CMK (cell line): Measurements from ENCODE around the gene IQSEC1.

Experiments used
- DNase-seq: peaks from one replicate; pipeline ENCODE4 v3.0.0-alpha.2; 2010; ENCODE audit warnings: low read depth

IQSEC1 gene

DNA sequence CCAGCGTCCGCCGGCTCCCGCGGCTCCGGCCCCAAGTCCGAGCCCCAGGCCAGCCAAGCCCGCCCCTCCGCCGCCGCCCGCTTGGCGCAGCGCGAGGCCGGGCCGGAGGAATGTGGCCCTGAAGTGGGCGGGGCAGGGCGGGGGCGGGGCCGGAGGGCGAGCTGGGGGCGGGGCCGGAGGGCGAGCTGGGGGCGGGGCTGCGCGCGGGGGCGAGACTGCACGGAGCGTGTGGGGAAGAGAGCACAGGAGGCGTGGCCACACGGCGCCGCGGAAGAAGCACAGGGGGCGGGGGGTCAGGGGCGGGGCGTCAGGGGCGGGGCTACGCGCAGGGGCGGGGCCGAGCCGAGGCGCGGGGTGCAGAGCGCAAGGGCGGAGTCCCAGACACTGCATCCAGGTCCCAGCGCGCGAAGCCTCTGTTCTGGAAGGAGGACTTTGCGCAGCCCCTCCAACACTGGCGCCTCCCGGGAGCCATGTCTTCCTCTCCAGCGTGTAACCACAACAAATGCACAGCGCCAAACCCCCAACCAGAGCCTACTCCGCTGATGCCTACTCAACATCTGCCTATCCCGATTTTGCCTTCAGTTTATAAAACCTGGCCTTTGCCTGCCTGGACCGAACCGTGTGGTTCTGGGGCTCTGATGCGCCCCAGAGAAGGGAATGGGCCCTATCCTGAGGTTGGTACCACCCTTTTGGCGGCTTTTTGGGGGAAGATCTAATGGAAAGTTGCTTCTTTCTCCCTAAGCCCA lies 105.5 kb downstream of the IQSEC1 start:
- DNase-seq, result peak; percentile 76

DNA sequence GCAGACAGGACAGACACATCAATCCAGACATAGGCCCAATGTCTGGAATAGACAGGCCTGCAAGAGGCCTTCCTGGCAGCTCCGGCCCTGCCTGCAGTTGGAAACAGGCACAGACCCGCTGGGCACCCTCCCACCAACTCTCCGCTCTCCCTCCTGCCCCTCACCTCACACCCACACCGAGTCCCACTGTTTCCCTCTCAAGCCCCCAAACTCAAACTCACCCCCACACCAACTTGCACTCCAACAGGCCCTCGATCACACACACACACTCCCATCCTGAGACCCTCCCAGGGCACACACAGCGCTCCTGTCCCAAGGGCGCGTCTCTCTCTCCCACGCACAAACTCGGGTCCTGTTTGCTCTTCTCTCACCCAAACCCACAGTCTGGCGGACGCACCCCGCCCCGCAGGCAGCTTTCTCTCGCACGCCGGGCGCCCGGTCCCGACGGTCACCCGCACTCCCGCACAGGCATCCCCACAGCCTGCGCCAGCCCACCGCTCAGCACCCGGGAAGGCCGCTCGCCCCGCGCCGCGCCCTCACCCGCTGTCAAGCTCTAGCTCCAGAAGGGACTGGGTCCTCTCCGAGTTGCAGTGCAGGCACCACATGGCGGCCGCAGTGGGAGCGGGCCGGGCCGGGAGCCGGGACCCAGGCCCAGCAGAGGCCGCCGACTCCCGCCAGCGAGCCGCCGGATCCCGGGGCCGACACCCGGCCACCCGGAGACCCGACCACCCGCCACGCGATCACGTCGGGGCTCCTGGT lies 106.2 kb downstream of the IQSEC1 start:
- DNase-seq, result no peak

DNA sequence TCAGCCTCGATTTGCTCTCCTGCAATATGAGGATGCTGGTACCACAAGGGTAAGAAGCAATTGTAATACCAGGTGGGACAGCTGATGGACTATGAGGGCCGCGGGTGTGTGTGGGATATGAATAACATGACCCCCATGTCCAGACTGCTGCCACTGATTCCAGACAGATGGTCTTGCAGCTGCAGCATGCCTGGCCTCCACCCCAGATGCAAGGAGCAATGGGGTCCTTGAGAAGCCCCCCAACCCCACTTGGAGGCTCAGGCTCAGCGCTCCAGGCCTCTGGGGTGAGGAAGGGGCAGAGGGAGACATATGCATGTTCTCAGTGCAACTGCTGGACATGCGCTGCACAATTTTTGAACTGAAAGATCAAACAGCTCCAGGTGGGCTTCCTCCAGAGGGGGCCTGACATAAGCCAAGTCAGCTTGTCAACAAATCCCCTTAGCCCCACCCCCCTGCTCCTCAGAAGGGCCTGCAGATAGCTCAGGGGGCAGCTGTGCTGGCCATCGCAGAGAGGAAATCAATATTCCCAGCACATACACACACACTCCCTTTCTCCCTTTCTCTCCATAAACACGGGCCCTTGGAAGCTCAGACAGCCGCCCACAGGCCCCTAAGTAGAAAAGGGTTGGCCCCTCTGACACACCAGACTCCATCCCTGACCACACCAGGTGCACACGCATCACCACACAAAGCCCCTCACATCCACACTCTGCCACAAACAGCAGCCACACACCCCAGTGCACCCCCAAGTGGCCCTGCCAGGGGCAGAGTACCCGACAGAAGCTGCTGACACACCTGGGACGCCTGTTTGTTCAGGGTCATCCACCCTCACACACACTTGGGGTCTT lies 107.0 kb downstream of the IQSEC1 start:
- no peak for DNase-seq

DNA sequence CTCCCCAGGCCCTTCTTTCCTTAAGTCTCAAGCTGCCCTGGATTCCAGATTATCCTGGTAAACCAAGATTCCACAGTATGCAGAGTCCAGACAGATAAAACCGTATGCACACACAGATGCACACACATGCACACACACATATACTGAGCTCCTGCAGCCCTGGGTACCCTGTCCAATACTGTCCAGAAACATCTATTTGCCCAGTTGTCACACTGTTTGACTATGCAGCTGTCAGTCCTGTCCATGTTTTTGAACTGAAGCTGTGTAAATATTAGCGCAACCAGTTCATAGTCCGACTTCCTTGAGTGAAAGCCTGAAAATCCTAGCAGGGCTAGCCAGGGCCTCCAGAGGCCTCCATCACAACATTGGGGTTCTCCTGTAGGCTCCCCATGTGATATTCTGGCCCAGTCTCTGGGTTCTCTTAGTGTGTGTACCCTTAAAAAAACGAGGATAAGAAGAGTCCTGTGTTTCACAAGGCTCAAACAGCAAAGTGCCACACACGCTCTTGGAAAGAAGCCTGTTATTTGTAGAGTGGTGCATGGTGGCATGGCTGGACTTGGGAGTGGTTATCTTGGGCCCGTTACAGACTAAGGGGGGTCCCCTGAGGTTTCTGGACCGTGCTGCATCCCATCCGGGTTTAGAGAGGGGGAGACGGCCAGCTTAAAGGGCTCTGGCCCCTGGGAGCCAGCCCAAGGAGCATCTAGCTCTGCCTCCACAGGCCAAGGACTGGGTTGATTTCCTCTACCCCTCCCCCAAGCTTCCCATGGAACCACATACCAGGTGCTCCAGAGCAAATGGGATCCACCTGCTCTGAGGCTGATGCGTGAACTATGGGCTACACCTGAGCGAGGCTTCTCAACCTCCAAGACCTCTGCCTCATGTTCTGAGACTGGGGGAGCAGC lies 108.3 kb downstream of the IQSEC1 start:
- no peak for DNase-seq

DNA sequence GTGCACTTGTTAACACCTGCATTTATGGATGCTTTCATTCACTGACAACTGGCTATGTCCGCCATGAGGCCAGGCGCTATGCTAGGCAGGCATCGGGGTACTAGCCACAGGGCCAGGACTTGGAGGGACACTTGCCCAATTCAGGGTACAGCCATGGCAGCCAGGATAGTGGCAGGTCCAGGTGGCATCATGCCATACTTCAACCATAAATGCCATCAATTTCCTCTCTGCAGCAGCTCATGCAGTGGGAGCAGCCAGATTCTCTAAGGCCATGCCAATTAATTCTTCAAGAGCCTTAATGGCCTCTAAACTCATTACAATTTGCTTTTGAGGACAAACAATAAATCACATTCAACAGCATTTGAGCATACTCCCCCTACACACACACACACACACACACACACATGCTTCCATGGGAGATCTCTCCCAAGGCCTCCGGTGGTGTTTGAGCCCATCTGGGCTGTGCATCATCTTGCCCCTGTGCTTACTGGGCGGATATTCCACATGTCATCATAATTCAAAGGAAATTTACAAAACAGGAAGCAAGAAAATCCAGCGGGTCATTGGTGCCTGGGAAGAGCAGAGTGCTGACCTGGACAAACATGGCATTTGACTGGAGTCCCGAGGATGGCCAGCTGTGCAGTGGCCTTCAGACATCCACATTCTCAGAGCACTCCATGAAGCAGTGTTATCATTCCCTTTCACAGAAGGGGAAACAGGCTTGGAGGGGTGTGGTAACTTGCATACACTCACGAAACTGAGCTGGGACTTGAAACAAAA lies 109.1 kb downstream of the IQSEC1 start:
- DNase-seq, result no peak

DNA sequence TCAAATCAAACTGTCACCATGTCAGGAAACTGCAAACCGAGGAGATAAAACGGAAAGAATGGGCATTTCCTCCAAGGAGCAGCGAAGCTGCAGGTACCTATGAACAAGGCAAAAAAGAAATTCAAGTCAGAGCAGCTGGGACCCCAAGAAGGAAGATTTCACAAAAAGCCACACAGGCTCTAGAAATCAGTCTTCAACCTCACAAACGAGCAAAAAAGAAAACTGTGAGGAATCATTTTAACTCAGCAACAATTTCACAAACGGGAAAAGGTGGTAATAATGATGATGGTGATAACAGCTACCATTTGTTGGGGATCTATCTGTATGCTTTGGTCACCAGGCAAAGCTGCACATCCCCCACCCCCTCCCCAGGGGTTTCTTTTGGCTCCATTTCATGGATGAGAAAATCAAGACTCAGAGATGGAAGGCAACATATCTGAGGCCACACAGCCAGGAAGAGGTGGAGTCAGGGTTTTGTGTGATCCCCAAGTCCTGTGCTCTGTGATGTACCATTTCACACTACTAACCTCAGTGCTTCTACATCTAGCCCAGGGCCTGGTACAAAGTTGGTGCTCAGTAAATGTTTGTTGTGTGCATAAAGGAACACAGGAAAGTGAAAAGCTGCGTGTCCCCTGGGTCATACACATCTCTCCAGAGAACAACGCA lies 109.9 kb downstream of the IQSEC1 start:
- no peak for DNase-seq

DNA sequence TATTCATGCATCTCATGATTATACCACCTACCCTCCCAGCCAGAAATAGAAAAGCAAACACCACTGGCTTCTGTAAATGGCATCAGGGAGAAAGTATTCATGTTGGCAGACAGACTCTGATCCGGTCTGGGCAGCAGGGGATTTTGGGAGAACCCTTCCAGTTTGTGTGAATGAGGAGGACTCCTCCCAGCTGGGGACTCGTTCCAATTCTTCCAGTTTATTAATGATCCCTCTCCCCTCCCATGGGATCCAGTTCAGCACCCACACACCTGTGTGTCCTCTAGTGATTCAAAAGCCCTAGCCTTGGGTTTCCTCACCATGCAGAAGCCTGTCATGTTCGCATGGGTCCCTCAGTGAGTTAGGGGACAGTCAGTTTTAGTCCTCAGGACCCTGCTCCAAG lies 110.9 kb downstream of the IQSEC1 start:
- no peak for DNase-seq

DNA sequence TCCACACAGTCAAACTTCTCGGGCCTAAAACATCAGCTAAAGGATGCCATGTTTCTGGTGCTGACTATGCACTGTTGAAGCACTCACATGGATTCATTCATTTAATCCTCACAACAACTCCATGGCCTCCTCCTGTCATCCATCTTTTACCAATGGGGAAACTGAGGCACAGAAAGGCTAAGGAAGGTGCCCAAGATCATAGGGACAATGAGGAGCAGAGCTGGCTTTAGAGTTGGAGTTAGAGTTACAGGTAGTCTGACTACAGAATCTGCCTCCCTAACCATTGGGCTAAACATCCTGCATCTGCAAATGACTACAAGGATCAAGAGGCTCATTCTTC lies 111.6 kb downstream of the IQSEC1 start:
- no peak for DNase-seq

DNA sequence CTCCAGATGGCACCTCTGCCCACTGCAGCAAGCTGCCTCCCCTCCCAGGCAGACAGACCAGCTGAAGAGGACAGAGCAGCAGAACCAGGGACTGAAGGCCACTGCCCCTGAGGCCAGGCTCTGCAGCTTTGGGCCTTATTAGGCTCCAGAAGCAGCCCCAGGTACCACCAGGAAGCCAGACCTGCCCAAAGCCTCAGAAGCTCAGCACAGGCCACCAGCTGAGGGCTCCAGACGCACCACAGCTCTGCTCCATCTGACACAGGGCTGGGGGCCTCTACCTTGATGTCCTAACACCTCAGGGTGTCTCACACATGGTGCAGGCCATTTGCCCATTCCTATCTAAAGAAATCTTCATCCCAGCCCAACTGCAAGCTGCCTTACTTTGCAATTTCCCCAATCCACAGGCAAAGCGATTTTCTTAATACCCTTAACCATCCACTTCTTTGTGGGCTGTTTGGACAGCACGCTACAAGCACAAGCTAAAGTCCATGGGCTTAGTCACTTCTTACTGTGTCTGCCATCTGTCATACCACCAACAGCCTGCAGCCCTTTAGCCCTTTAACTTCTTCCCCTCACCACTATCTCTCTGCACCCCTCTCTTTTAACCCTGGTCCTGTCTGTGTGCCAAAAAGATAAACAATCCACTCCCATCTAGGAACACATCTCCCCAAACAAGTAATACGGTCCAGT lies 112.1 kb downstream of the IQSEC1 start:
- DNase-seq, result no peak

DNA sequence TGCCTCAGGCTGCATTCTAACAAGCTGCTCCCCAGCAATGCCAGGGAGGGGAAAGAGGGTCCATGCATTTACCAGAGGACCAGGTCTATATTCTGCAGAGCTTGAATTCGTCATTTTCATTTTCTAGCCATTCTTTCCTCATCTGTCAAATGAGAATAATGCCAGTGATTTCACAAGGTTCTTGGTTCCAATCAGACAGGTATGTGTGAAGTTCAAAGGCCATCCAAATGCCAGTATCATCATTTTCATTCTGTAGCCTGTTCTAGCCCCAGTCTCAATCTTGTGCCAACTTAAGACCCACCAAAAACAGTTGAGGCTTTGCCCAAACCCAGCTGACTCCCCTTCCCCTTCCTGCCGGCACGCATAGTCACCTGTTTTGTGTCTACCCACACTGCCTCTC lies 112.7 kb downstream of the IQSEC1 start:
- DNase-seq, result no peak

DNA sequence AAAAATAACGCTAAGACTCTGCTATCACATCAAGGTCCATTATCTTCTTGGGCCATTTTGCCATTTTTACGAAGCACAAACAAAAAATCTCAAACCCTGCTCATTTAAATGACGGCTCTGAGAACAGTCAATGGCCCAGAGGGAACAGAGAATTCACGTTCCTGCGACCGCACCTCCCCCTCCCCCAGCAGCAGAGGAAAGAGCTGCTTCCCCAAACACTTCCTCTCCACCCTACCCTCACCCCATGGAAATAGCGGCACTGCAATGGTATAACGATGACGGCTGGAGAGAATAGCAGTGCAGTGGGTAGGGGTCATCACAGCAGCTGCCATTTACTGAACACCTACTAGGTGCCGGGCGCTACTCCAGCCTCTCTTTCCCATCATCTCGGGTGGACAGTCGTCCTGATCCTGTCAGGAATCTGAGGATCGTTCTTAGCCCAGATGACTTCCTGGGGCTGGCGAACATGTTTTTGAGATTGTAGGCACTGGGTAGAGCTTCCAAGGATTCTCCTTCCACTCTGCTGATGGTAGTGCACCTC lies 113.3 kb downstream of the IQSEC1 start:
- no peak for DNase-seq

DNA sequence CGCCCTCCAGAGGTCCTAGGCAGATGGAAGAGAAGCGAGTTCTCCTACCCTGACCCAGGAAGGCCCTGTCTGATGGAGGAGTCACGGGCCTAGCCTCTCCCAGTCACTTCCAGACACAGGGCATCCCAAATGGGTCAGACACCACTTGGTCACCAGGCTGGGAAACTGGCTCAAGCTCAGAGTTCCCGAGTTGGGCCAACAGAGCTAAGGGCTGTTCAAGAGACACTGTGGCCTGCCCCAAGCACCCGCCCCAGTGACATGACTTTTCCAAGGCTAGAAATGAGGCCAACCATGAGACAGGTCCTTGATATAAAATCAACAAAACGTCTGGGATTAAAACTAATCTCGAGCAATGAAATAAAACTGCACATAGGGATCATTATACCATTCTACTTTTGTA lies 113.8 kb downstream of the IQSEC1 start:
- DNase-seq, result no peak

DNA sequence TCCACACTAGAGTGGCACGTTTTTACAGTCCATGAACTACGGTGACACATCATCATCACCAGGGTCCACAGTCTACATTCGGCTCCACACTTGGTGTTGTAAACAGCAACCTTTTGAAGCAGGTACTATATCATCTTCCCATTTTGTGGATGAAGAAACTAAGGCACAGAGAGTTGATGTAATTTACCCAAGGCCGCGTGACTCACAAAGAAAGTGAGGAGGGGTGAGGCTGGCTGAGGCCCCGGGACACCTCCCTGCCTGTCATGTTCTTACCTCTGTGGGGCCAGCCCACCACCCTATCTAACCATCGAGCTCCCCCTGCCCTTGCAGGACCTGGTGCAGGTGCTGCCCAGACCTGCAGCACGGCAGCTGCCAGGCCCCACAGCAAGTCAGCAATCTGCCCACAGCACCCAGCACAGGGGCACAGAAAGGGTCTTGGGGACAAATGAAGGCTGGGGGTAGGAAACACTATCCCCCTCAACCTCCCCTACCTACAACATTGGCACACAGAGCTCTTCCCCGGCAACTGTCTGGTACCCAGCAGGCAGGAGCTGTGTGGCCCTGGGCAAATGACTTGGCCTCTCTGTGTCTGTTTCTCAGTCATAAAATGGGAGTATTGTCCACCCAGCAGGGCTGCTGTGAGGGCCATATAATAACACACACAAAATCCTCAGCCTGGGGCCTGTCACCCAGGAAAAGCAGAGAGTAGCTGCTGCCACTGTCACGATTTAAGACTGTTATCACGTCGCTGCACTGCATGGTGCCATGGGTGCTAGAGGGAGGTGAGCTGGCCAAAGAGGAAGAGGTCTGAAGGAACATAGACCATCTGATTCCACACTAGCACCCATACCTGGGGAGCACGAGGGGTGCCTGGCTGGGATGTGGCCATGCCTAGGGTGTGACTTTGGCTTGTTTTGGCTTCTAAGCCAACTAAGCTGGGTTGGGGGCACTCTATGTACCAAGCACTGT lies 115.1 kb downstream of the IQSEC1 start:
- no peak for DNase-seq

DNA sequence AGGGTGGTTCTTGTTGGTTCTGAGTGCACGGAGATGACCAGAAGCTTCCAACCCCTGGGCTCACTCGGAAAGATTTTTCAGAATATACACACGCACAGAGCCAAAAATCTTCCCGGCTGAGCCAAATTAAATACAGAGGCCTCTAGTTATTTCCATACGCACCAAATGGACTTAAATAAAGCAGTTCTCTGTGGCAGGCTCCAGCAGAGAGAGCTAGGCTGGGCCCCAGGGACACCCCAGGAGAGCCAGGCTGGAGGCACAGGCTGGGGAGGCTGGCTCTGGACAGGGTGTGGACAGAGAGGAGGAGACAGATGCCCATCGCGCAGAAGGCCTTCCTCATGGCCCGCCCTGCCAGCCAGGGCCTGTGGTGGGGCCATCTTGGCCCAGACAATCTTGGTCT lies 115.9 kb downstream of the IQSEC1 start:
- no peak for DNase-seq

DNA sequence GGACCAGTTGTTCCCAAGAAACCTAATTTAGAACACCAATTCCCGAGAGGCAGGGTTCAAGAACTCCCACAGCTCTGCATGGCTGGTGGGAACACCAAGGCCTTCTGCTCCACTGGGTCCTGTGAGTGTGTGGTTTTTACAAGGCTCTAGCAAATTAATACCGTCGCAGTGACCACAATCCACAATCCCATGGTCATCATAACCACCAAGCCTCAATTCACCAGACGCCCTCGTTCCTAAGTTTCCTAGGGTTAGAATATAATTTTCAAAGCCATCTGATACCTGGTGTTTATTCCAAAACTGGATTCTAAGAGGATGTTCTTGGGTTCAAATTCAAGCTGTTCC lies 116.9 kb downstream of the IQSEC1 start:
- no peak for DNase-seq

DNA sequence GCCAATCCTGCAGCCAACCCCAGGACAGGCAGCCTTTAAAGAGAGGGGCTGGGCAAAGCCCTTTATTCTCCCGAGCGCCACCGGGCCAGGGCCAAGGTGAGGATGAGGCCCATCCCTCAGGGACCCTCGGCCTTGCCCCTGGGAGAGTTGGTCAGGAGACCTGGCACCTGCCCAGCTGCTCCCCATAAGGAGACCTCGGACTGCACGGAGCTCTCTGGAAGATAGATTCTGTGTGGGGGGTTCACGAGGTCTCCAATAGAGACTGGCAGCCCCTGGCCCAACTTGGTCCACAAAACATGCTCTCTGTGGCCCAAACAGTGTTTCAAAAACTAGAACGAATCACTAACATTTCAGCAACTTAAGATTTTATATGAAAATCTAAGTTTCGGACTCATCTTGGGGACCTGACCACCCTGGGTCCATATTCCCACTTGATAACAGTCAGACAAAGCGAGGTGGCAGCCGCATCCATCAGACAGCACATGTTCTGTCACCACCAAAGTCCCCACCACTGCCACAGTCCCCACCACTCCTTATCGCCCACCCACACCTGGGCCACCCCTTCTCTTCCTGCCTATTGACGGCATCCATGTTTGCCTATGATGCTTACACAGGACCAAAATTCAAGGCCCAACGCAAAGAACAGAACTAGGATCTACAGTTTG lies 117.4 kb downstream of the IQSEC1 start:
- no peak for DNase-seq

DNA sequence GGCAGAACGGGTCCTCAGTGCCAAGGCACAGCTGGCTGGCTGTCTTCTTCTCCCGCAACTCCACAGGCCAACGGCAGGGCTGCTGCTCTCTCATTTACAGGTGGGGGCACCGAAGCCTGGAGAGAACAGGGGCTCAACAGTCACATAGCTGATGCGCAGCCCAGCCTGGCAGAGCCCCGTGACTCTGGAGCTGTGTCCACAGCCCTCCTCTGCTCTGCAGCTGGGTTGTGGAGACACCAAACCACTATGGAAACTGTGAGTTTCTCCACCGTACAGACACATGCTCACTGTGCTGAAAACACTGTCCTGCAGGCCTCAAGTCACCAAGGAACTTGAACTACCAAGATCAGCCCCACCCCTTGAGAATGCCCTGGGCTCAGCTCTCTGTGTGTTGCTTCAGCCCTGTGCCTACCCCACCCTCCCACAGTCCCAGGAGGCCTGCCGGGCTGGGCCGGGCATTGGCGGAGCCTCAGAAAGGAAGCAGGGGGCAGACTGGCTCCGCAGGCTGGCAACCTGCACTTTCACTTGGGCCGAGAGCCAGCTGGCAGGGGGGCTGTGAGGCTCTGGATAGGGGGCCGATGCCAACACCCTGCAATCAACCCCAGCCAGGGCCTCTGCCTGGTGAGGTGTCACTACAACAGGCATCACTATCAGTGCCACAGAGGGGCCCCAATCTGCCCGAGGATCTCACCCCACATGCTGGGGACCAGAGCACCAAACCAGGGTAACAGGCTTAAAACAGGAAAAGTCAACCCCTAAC lies 118.2 kb downstream of the IQSEC1 start:
- DNase-seq, result no peak
